ENCODE data around the gene PRR15.

DNA sequence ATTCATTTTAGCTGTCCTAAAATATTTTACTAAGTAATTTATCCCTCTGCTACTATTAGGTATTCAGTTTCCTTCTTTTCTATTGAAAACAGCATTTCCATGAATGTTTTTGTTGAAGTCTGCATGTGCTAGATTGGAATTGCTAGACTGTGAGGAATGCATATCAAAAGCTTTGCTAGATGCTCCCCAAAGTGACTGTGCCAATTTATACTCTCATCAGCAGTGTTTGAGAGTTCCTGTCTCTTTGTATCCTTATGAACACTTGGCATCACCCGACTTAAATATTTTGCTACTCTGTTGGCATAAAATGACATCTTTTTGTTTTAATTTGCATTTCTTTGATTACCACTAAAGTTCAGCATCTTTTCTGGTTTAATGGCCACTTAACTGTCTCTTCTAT is 45.0 kb upstream of the PRR15 start:
- TF ChIP-seq POLR2AphosphoS5 (IDR thresholded peaks at IDR 0.05; ENCODE audit: low read depth, low read length) (no peak), RAD21 (IDR thresholded peaks at IDR 0.05; ENCODE audit: low read depth) (no peak), POLR2A (IDR thresholded peaks at IDR 0.05; ENCODE audit: borderline replicate concordance, extremely low read depth, insufficient read depth, insufficient read length) (no peak), SIN3A (IDR thresholded peaks at IDR 0.05; ENCODE audit: low read depth) (no peak), EZH2 (IDR thresholded peaks at IDR 0.05) (no peak), CEBPB (IDR thresholded peaks at IDR 0.05; ENCODE audit: low read depth) (no peak), FOSL1 (IDR thresholded peaks at IDR 0.05; ENCODE audit: low read depth) (no peak)
- TF ChIP-seq, protein P1, sequence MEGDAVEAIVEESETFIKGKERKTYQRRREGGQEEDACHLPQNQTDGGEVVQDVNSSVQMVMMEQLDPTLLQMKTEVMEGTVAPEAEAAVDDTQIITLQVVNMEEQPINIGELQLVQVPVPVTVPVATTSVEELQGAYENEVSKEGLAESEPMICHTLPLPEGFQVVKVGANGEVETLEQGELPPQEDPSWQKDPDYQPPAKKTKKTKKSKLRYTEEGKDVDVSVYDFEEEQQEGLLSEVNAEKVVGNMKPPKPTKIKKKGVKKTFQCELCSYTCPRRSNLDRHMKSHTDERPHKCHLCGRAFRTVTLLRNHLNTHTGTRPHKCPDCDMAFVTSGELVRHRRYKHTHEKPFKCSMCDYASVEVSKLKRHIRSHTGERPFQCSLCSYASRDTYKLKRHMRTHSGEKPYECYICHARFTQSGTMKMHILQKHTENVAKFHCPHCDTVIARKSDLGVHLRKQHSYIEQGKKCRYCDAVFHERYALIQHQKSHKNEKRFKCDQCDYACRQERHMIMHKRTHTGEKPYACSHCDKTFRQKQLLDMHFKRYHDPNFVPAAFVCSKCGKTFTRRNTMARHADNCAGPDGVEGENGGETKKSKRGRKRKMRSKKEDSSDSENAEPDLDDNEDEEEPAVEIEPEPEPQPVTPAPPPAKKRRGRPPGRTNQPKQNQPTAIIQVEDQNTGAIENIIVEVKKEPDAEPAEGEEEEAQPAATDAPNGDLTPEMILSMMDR (IDR thresholded peaks at IDR 0.05 in 2 of 3, conservative IDR thresholded peaks at IDR 0.05 in 1 of 3; ENCODE audit: borderline replicate concordance in 1 of 3, insufficient read depth in 1 of 3, low read depth in 2 of 3, low read length in 2 of 3), result no peak
- TF ChIP-seq, protein P2, sequence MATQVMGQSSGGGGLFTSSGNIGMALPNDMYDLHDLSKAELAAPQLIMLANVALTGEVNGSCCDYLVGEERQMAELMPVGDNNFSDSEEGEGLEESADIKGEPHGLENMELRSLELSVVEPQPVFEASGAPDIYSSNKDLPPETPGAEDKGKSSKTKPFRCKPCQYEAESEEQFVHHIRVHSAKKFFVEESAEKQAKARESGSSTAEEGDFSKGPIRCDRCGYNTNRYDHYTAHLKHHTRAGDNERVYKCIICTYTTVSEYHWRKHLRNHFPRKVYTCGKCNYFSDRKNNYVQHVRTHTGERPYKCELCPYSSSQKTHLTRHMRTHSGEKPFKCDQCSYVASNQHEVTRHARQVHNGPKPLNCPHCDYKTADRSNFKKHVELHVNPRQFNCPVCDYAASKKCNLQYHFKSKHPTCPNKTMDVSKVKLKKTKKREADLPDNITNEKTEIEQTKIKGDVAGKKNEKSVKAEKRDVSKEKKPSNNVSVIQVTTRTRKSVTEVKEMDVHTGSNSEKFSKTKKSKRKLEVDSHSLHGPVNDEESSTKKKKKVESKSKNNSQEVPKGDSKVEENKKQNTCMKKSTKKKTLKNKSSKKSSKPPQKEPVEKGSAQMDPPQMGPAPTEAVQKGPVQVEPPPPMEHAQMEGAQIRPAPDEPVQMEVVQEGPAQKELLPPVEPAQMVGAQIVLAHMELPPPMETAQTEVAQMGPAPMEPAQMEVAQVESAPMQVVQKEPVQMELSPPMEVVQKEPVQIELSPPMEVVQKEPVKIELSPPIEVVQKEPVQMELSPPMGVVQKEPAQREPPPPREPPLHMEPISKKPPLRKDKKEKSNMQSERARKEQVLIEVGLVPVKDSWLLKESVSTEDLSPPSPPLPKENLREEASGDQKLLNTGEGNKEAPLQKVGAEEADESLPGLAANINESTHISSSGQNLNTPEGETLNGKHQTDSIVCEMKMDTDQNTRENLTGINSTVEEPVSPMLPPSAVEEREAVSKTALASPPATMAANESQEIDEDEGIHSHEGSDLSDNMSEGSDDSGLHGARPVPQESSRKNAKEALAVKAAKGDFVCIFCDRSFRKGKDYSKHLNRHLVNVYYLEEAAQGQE (IDR thresholded peaks at IDR 0.05; ENCODE audit: low read depth), result no peak
- TF ChIP-seq, protein P3, sequence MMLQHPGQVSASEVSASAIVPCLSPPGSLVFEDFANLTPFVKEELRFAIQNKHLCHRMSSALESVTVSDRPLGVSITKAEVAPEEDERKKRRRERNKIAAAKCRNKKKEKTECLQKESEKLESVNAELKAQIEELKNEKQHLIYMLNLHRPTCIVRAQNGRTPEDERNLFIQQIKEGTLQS (IDR thresholded peaks at IDR 0.05), result no peak
